GM12891 (cell line): ENCODE data around the gene SLC22A31.

Source experiments
- PAX5 ChIP-seq: IDR thresholded peaks from 2 replicates; pipeline ENCODE4 v1.6.1; 2011; ENCODE audit warnings: low read length, moderate library complexity, mild to moderate bottlenecking; ENCODE audit not compliant: insufficient read depth, severe bottlenecking
- POLR2A ChIP-seq: IDR thresholded peaks from 2 replicates; pipeline ENCODE4 v1.6.1; 2011; ENCODE audit warnings: low read depth, low read length, control low read depth
- POLR2AphosphoS5 ChIP-seq: IDR thresholded peaks from 2 replicates; pipeline ENCODE4 v1.6.1; 2011; ENCODE audit warnings: low read depth, low read length, control low read depth
- SPI1 ChIP-seq: IDR thresholded peaks from 2 replicates; pipeline ENCODE4 v1.6.1; 2011; ENCODE audit warnings: low read depth, low read length, control low read depth
- TAF1 ChIP-seq: IDR thresholded peaks from 2 replicates; pipeline ENCODE4 v1.6.1; 2011; ENCODE audit warnings: low read depth, low read length, control low read depth

- no peak for TF ChIP-seq POLR2A
- TF ChIP-seq TAF1, result no peak
- TF ChIP-seq SPI1, result no peak
- TF ChIP-seq POLR2AphosphoS5, result no peak
- no peak for TF ChIP-seq PAX5
These were observed 42.6 kb downstream of the SLC22A31 start for GRCh38 chr16:89157778-89158177.
